GM12878 (cell line): ENCODE data around the gene SIDT1. TPM values are rescaled to one million over a fixed set of nuclear protein-coding genes. Genes with fewer than 3 reads are reported as not detected.

ENCODE experiments used
- ATF2 ChIP-seq: IDR thresholded peaks from 2 replicates; pipeline ENCODE4 v1.6.1; 2012; ENCODE audit warnings: low read length, inconsistent platforms
- BCL3 ChIP-seq: IDR thresholded peaks from 2 replicates; pipeline ENCODE4 v1.6.1; 2011; ENCODE audit warnings: borderline replicate concordance, low read depth, mild to moderate bottlenecking, moderate library complexity, low read length; ENCODE audit not compliant: insufficient read depth, poor library complexity, severe bottlenecking
- CEBPB ChIP-seq, 2 experiments: fragments of 150-350 bp in 1 of 2; IDR thresholded peaks; 2 replicates each; pipeline ENCODE4 v1.6.1; 2012 to 2014; ENCODE audit warnings: low read depth in 2 of 2, low read length in 2 of 2, borderline replicate concordance in 1 of 2, inconsistent platforms in 1 of 2
- HDGF ChIP-seq: fragments of 450-650 bp; IDR thresholded peaks from 2 replicates; pipeline ENCODE4 v1.6.1; 2016; ENCODE audit warnings: antibody characterized with exemption
- IKZF2 ChIP-seq, 2 experiments: fragments of 450-650 bp; IDR thresholded peaks; 2 replicates each; pipeline ENCODE4 v1.6.1; 2017; ENCODE audit warnings: mild to moderate bottlenecking in 2 of 2, moderate library complexity in 2 of 2
- NFIC ChIP-seq: IDR thresholded peaks from 2 replicates; pipeline ENCODE4 v1.6.1; 2012; ENCODE audit warnings: low read depth, mild to moderate bottlenecking, inconsistent platforms, low read length, moderate library complexity
- PAX5 ChIP-seq: IDR thresholded peaks from 2 replicates; pipeline ENCODE4 v1.6.1; 2011; ENCODE audit warnings: low read depth, low read length, borderline replicate concordance
- STAT3 ChIP-seq: IDR thresholded peaks from 2 replicates; pipeline ENCODE4 v1.6.1; 2011; ENCODE audit warnings: low read depth, low read length, improper control_type of control experiment
- SUZ12 ChIP-seq: fragments of 200-600 bp; sonication (generic); IDR thresholded peaks from one replicate; pipeline ENCODE4 v1.6.1; 2018; ENCODE audit warnings: antibody characterized with exemption, mild to moderate bottlenecking; ENCODE audit not compliant: unreplicated experiment
- ZBED1 ChIP-seq: IDR thresholded peaks from 2 replicates; pipeline ENCODE4 v1.6.1; 2016; ENCODE audit warnings: borderline replicate concordance
- polyA plus RNA-seq, 11 experiments: library from polyadenylated mRNA; depleted of rRNA in 4 of 11; unstranded in 6 of 11; stranded (reverse) in 5 of 11; fragments of >200 nt; fragmentation: Nextera tagmentation in 4 of 11; fragmentation: Illumina TruSeq in 1 of 11; extraction: Ambion mirVana in 4 of 11; extraction: Trizol in 1 of 11; gene quantifications; 1 replicate in 1 of 11; 2 replicates in 10 of 11; pipeline versions ENCODE4 v1.2.1 to v1.2.3, GENCODE V29; 2011 to 2016; ENCODE audit warnings: inconsistent platforms in 2 of 11, missing spikeins in 2 of 11, low read depth in 1 of 11
- total RNA-seq, 4 experiments: library from RNA; depleted of rRNA in 3 of 4; stranded (reverse); fragments of >200 nt in 3 of 4; fragmentation: Illumina TruSeq in 1 of 4; extraction: Trizol in 1 of 4; gene quantifications; 2 replicates each; pipeline versions ENCODE4 v1.2.1 to v1.2.3, GENCODE V29; 2013 to 2021

Gene SIDT1
- total and polyA plus RNA-seq, 10 of the 15 experiments (the other 5 are each of a cell fraction or from before 2014, with no cell fraction given) = 3.0 to 45.0 (median 26.6) TPM

- TF ChIP-seq ATF2 (peak; percentile 60; the same call in 1 of the 2 replicates), NFIC (peak; percentile 22; the same call in 1 of the 2 replicates), HDGF (no peak), STAT3 (no peak), PAX5 (0 out of 2 replicates have a peak, but pooled peaks have one; percentile 28), ZBED1 (peak; percentile 35; the same call in 1 of the 2 replicates), SUZ12 (no peak), CEBPB (IDR thresholded peaks at IDR 0.05; ENCODE audit: borderline replicate concordance in 1 of 2, low read depth in 2 of 2, low read length in 2 of 2) (no peak), IKZF2 (IDR thresholded peaks at IDR 0.05) (peak; percentile 39 to 47; a peak in 2 of 4 replicates), BCL3 (no peak)
These were observed 74.3 kb downstream of the SIDT1 start (continued) for GRCh38 chr3:113606539-113607218.
